ENCODE measurements around the gene PDE1C. TPM values are rescaled to one million over a fixed set of nuclear protein-coding genes. Genes with fewer than 3 reads are reported as not detected.

The PDE1C gene
- total and polyA plus RNA-seq, 12 donors: 0.33 to 9.9 (median 2.9) TPM

DNA sequence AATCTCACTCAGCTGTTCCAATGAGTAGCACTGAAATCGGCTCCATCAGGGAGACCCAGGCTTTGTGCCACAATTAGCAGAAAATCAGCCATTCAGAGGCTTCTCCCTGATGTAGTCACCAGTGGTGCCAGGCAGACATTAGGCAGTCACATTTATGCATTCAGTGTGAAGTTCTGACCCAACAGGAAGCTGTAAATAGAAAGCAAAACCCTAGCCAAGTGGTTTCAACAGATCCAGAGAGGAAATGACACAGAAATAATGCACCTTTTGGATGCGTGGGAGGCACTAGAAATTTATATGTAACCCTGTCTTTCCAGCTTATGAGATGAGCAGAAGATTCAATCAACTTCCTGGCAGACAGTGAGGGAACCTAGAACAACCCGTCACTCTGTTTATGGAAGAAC lies 186.4 kb downstream of the PDE1C start:
- H3K27me3 ChIP-seq: no peaks in the 10 kb centered on the region

DNA sequence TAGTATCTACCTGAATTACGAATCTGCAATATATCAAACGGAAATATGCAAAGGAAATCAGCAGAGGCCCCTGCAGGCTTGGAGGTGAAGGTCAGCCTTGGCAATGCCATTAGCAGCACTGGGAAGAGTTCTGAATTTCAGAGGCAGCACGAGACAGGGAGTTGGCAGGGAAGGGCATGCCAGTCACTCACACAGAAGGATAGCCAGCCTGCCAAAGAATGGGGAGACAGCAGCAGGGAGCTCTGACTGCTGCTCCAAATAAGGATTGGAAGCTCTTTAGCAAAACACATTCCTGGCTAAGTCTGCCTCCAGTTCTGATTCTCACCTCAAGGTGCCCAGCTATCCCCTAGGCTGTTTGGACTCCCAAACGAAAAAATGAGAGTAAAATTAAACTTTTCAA lies 188.0 kb downstream of the PDE1C start:
- Histone ChIP-seq H3K27me3 (no peaks in the 10 kb centered on the region), H3K27ac (no peak overlapping the region), H3K36me3 (replicated peaks in 1 of 2) (no peaks in the 10 kb centered on the region), H3K9me3 (replicated peaks in 1 of 3) (no peaks in the 10 kb centered on the region), H3K4me3 (no peak overlapping the region), H3K4me1 (replicated peaks in 1 of 2) (peaks cover 0 to 20% of the 10 kb centered on the region in 2 donors)
- TF ChIP-seq, protein P1, sequence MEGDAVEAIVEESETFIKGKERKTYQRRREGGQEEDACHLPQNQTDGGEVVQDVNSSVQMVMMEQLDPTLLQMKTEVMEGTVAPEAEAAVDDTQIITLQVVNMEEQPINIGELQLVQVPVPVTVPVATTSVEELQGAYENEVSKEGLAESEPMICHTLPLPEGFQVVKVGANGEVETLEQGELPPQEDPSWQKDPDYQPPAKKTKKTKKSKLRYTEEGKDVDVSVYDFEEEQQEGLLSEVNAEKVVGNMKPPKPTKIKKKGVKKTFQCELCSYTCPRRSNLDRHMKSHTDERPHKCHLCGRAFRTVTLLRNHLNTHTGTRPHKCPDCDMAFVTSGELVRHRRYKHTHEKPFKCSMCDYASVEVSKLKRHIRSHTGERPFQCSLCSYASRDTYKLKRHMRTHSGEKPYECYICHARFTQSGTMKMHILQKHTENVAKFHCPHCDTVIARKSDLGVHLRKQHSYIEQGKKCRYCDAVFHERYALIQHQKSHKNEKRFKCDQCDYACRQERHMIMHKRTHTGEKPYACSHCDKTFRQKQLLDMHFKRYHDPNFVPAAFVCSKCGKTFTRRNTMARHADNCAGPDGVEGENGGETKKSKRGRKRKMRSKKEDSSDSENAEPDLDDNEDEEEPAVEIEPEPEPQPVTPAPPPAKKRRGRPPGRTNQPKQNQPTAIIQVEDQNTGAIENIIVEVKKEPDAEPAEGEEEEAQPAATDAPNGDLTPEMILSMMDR (IDR thresholded peaks at IDR 0.05): no peak
- TF ChIP-seq POLR2A (IDR thresholded peaks at IDR 0.05): no peak
- DNase-seq: no peak
- WGBS, 4 donors: 41 to 49% (median 43%) methylated on average over 4 of the region's 4 CpGs
- intact Hi-C loops (cut with DNase I): no loop called here

More for the DNA sequence above, 186.4 kb downstream of the PDE1C start:
- Histone ChIP-seq H3K4me1 (replicated peaks in 1 of 2) (peaks cover 0 to 20% of the 10 kb centered on the region in 2 donors), H3K27ac (peak overlapping the region in 2 of 5 donors; percentile 46 to 72), H3K4me3 (no peak overlapping the region), H3K9me3 (replicated peaks in 1 of 3) (no peaks in the 10 kb centered on the region), H3K36me3 (replicated peaks in 1 of 2) (no peaks in the 10 kb centered on the region)
- no peak for TF ChIP-seq POLR2A (IDR thresholded peaks at IDR 0.05)
- TF ChIP-seq, protein P1 (IDR thresholded peaks at IDR 0.05): no peak
- peak in 4 of 7 donors; percentile 11 to 61 (median 20) for DNase-seq
- WGBS, 4 donors: 16 to 47% (median 39%) methylated on average over 3 of the region's 3 CpGs
- intact Hi-C loops (cut with DNase I): no loop called here

DNA sequence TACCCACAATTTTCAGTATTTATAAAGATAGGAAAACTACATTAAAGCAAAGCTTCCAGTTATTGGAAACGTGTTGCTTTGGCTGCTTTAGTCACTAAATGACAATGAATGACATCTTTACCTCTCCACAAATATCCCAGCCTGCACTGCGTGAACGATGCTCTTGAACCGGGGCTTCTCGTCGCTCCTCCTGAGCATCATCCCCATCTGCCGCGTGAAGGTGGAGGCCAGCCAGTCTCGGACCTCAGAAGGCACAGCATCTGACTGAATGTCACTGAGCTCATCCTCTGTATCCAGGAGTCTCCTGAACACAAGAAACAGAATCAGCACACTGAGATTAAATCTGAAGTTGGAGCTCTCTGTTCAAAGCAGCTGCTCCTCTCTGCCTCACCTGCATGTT lies 191.3 kb downstream of the PDE1C start:
- H3K36me3 ChIP-seq (replicated peaks in 1 of 2): no peaks in the 10 kb centered on the region
- 73 to 83% (median 79%) methylated on average over 9 of the region's 9 CpGs for WGBS, 4 donors
- DNase-seq: no peak
- H3K4me1 ChIP-seq (replicated peaks in 1 of 2): peaks cover 0 to 14% of the 10 kb centered on the region in 2 donors
- no peaks in the 10 kb centered on the region for H3K9me3 ChIP-seq (replicated peaks in 1 of 3)
- no peaks in the 10 kb centered on the region for H3K27me3 ChIP-seq
- no peak overlapping the region for H3K4me3 ChIP-seq
- H3K27ac ChIP-seq: no peak overlapping the region
- no peak for TF ChIP-seq POLR2A (IDR thresholded peaks at IDR 0.05)
- TF ChIP-seq, protein P1 (IDR thresholded peaks at IDR 0.05): no peak
- intact Hi-C loops (cut with DNase I): no loop called here

DNA sequence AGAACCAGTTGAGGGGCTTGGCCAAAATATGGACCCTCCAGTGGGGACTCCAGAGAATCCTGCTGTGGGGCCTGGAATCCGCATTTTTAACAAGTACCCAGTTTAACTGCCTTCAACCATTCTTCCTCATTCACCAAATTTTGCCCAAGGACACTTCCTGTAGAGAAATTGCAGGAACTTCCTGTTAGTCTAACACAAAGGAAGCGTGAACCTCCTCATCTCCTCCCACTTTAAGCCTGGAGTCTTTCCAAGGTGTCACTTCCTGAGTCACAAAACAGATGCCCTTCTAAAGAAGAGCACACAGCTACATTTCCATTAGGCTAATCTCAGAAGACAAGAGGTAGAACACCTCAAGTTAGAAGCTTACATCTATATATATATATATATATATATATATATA lies 194.8 kb downstream of the PDE1C start:
- intact Hi-C loops (cut with DNase I): no loop called here
- H3K27ac ChIP-seq: peak overlapping the region in 2 of 5 donors; percentile 61 to 62
- H3K9me3 ChIP-seq (replicated peaks in 1 of 3): no peaks in the 10 kb centered on the region
- no peak for TF ChIP-seq POLR2A (IDR thresholded peaks at IDR 0.05)
- TF ChIP-seq, protein P1 (IDR thresholded peaks at IDR 0.05): no peak
- no peaks in the 10 kb centered on the region for H3K4me1 ChIP-seq (replicated peaks in 1 of 2)
- peak in 2 of 7 donors; percentile 23 to 38 for DNase-seq
- no peaks in the 10 kb centered on the region for H3K27me3 ChIP-seq
- no peaks in the 10 kb centered on the region for H3K36me3 ChIP-seq (replicated peaks in 1 of 2)
- no peak overlapping the region for H3K4me3 ChIP-seq
- WGBS, 4 donors: 48 to 71% (median 56%) methylated on average over 1 to 2 of the region's 2 CpGs
